ENCODE measurements around the gene RPL7L1.

Gene RPL7L1

GRCh38 chr6:42925248-42925857 is 45.9 kb downstream of the RPL7L1 start:
- Histone ChIP-seq H3K9me3 (no peaks in the 10 kb centered on the region), H3K4me1 (no peaks in the 10 kb centered on the region), H3K27me3 (no peaks in the 10 kb centered on the region), H3K4me3 (ENCODE audit: low read depth, low read length) (no peak overlapping the region), H3K36me3 (no peaks in the 10 kb centered on the region)
- DNase-seq: no peak
- no peak for TF ChIP-seq CTCF (IDR thresholded peaks at IDR 0.05; ENCODE audit: low read depth, low read length)

DNA sequence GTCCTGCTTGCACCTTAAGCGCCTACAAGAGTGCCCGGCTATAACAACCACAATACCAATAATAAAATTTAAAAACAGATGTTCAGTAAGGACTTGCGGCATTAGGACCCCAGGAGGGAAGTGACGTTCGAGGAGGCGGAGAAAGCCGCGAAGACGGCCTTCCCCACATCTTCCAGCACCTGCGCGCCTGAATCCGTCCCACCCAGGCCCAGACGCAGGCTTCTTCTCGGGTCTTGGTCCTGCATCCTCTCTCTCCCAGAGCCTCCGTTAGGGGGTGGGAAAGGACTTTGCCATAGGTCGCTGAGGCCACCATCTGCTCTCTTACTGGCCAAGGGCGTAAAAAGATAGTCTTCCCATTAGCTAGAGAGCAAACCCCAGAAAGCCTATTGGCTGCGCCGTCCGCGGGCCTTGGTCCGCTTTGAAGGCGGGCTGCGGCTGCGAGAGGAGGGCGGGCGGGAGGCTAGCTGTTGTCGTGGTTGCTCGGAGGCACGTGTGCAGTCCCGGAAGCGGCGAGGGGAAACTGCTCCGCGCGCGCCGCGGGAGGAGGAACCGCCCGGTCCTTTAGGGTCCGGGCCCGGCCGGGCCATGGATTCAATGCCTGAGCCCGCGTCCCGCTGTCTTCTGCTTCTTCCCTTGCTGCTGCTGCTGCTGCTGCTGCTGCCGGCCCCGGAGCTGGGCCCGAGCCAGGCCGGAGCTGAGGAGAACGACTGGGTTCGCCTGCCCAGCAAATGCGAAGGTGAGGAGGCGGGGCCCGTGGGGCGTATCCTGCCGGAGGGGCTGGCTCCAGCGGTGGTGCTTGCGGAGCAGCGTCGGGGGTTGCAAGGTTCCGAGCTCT is 49.8 kb downstream of the RPL7L1 start, which contains the start of gene CNPY3:
TSS of gene CNPY3 (plus strand) at position 495 of the 835 bp plus-strand sequence. CDS start at position 586, 91 bp downstream.
- H3K9me3 ChIP-seq: no peaks in the 10 kb centered on the region
- 0 out of 2 replicates have a peak, but pooled peaks cover 2% of the 10 kb centered on the region for H3K4me1 ChIP-seq
- H3K27me3 ChIP-seq: no peaks in the 10 kb centered on the region
- peak; percentile 96 for DNase-seq
- H3K4me3 ChIP-seq (ENCODE audit: low read depth, low read length): peak within 1 kb of the TSS; percentile 77
- TF ChIP-seq CTCF (IDR thresholded peaks at IDR 0.05; ENCODE audit: low read depth, low read length): no peak
- peaks cover 6% of the 10 kb centered on the region for H3K36me3 ChIP-seq

DNA sequence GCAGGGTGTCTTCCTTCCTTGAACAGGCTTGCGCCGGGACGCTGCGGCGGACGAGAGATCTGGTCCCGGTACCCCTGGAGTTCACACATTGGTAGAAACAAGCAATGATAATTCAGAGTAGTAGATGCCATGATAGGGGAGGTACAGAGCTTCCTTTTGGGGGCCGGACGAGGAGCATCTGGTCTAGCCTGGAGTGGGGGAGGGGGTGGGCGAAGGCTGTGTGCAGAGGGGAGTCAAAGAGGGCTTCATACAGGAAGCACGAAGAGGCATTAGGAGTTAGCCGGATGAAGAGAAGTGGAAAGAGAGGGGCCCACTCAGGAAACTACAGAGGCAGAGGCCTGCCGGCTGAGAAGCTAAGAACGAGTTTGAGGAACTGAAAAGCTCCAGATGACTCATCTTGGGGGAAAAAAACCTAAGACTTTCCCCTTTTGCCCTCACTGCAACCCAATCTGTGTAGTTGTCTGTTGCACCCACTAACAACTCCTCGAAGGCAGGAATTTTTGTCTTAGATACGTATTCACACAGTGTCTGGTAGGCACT is 50.5 kb downstream of the RPL7L1 start:
- Histone ChIP-seq H3K9me3 (no peaks in the 10 kb centered on the region), H3K36me3 (peaks cover 12% of the 10 kb centered on the region), H3K27me3 (no peaks in the 10 kb centered on the region), H3K4me1 (0 out of 2 replicates have a peak, but pooled peaks cover 2% of the 10 kb centered on the region), H3K4me3 (ENCODE audit: low read depth, low read length) (peak overlapping the region; percentile 77)
- TF ChIP-seq CTCF (IDR thresholded peaks at IDR 0.05; ENCODE audit: low read depth, low read length): no peak
- DNase-seq: no peak

DNA sequence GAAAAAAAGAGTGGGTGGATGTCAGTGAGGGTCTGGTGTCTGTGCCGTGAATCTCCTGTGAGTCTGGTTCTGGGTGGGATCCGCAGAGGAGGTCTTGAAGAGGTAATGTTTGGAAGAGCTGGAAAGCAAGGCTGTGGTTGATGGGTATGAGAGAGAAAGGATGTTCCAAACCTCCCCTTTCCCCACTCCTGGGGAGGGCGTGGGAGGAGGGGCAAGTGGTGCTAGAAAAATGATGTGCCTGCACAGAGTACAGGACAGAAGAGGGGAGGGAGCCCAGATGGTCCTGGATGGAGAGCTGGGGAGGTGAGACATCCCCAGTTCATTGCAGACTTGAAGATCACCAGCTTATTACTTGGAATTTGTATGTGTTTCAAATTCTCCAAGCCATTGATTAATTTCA is 53.0 kb downstream of the RPL7L1 start:
- TF ChIP-seq CTCF (IDR thresholded peaks at IDR 0.05; ENCODE audit: low read depth, low read length): no peak
- H3K36me3 ChIP-seq: peaks cover 33% of the 10 kb centered on the region
- no peaks in the 10 kb centered on the region for H3K9me3 ChIP-seq
- H3K4me3 ChIP-seq (ENCODE audit: low read depth, low read length): no peak overlapping the region
- H3K4me1 ChIP-seq: 0 out of 2 replicates have a peak, but pooled peaks cover 2% of the 10 kb centered on the region
- no peaks in the 10 kb centered on the region for H3K27me3 ChIP-seq
- DNase-seq: no peak

- DNase-seq: no peak
- H3K36me3 ChIP-seq: peaks cover 40% of the 10 kb centered on the region
- no peak overlapping the region for H3K4me3 ChIP-seq (ENCODE audit: low read depth, low read length)
These were observed 53.8 kb downstream of the RPL7L1 start for GRCh38 chr6:42933205-42933604.

More at GRCh38 chr6:42933205-42933604, 53.8 kb downstream of the RPL7L1 start:
- 0 out of 2 replicates have a peak, but pooled peaks cover 2% of the 10 kb centered on the region for H3K4me1 ChIP-seq
- H3K9me3 ChIP-seq: no peaks in the 10 kb centered on the region
- no peaks in the 10 kb centered on the region for H3K27me3 ChIP-seq
- TF ChIP-seq CTCF (IDR thresholded peaks at IDR 0.05; ENCODE audit: low read depth, low read length): no peak
